GM23338 (cell line): ENCODE measurements around the gene IFT74. TPM values are rescaled to one million over a fixed set of nuclear protein-coding genes. Genes with fewer than 3 reads are reported as not detected.
A peak's percentile ranks its signal among the peaks of the same experiment; 100 is the strongest.

Source experiments
- ATAC-seq: fragments of 200-7000 bp; cut with Tn5 transposase; 3 replicates; pipeline ENCODE4 v1.9.1; 2020
- DNase-seq: peaks from one replicate; pipeline ENCODE4 v3.0.0-alpha.2; 2015; ENCODE audit warnings: low spot score
- H2AFZ ChIP-seq: fragments of 200-600 bp; sonication (generic); 2 replicates; pipeline ENCODE4 v1.8.0; 2016; ENCODE audit warnings: antibody characterized with exemption, mild to moderate bottlenecking, moderate library complexity
- H3F3A ChIP-seq: fragments of 200-600 bp; sonication (generic); replicated peaks from 2 replicates; pipeline ENCODE4 v1.8.0; 2017; ENCODE audit warnings: antibody characterized with exemption, mixed run types, low read depth
- H3K27ac ChIP-seq: fragments of 200-600 bp; sonication (generic); 2 replicates; pipeline ENCODE4 v1.6.1; 2016; ENCODE audit warnings: low read depth
- H3K27me3 ChIP-seq: fragments of 200-600 bp; sonication (generic); 2 replicates; pipeline ENCODE4 v1.8.0; 2016; ENCODE audit warnings: mild to moderate bottlenecking, mixed run types, moderate library complexity; ENCODE audit not compliant: insufficient read depth
- H3K36me3 ChIP-seq: fragments of 200-600 bp; sonication (generic); 2 replicates; pipeline ENCODE4 v1.8.0; 2016; ENCODE audit warnings: mild to moderate bottlenecking; ENCODE audit not compliant: insufficient read depth
- H3K4me1 ChIP-seq: fragments of 200-600 bp; sonication (generic); 2 replicates; pipeline ENCODE4 v1.8.0; 2016; ENCODE audit warnings: mild to moderate bottlenecking, moderate library complexity; ENCODE audit not compliant: insufficient read depth
- H3K4me2 ChIP-seq: fragments of 200-600 bp; sonication (generic); 2 replicates; pipeline ENCODE4 v1.7.1; 2017; ENCODE audit warnings: mixed run types
- H3K4me3 ChIP-seq: fragments of 200-600 bp; sonication (generic); 2 replicates; pipeline ENCODE4 v1.6.1; 2016; ENCODE audit warnings: mixed run types
- H3K79me2 ChIP-seq: fragments of 200-600 bp; sonication (generic); replicated peaks from 2 replicates; pipeline ENCODE4 v1.8.0; 2017; ENCODE audit warnings: mild to moderate bottlenecking; ENCODE audit not compliant: insufficient read depth
- H3K9me2 ChIP-seq: fragments of 200-600 bp; sonication (generic); 2 replicates; pipeline ENCODE4 v1.8.0; 2017; ENCODE audit not compliant: insufficient read depth
- H4K20me1 ChIP-seq: fragments of 200-600 bp; sonication (generic); replicated peaks from 2 replicates; pipeline ENCODE4 v1.8.0; 2017; ENCODE audit warnings: mild to moderate bottlenecking; ENCODE audit not compliant: insufficient read depth
- H3K27ac Mint-ChIP-seq: 2 replicates; pipeline ENCODE4 v1.8.0; 2020; ENCODE audit warnings: inconsistent platforms, mild to moderate bottlenecking, moderate library complexity, mixed read lengths
- H3K27me3 Mint-ChIP-seq: 3 replicates; pipeline ENCODE4 v1.8.0; 2022; ENCODE audit warnings: low read depth, mild to moderate bottlenecking, moderate library complexity, mixed read lengths, inconsistent platforms; ENCODE audit not compliant: insufficient read depth, poor library complexity
- H3K36me3 Mint-ChIP-seq: 3 replicates; pipeline ENCODE4 v1.8.0; 2021; ENCODE audit warnings: low read depth, mild to moderate bottlenecking, inconsistent platforms, moderate library complexity, mixed read lengths
- H3K4me1 Mint-ChIP-seq: 3 replicates; pipeline ENCODE4 v1.8.0; 2020; ENCODE audit warnings: mild to moderate bottlenecking, inconsistent platforms, mixed read lengths
- H3K4me3 Mint-ChIP-seq: 3 replicates; pipeline ENCODE4 v1.8.0; 2021; ENCODE audit warnings: moderate library complexity, mild to moderate bottlenecking, inconsistent platforms, mixed read lengths
- H3K9me3 Mint-ChIP-seq: 3 replicates; pipeline ENCODE4 v1.8.0; 2020; ENCODE audit warnings: moderate library complexity, mild to moderate bottlenecking, inconsistent platforms, mixed read lengths
- CREB1 ChIP-seq: fragments of 250-450 bp; sonication (Bioruptor Pico); IDR thresholded peaks from 2 replicates; pipeline ENCODE4 v1.5.0; 2020; ENCODE audit warnings: low read depth, mild to moderate bottlenecking, moderate library complexity
- EZH2 ChIP-seq: fragments of 200-600 bp; sonication (generic); IDR thresholded peaks from one replicate; pipeline ENCODE4 v1.8.0; 2017; ENCODE audit warnings: antibody characterized with exemption, mild to moderate bottlenecking, low read depth; ENCODE audit not compliant: unreplicated experiment
- EZH2phosphoT487 ChIP-seq: fragments of 200-600 bp; sonication (generic); IDR thresholded peaks from one replicate; pipeline ENCODE4 v1.8.1; 2018; ENCODE audit warnings: antibody characterized with exemption; ENCODE audit not compliant: unreplicated experiment
- JUNB ChIP-seq: IDR thresholded peaks from one replicate; pipeline ENCODE4 v1.6.1; 2016; ENCODE audit warnings: antibody characterized with exemption; ENCODE audit not compliant: unreplicated experiment
- NANOG ChIP-seq: IDR thresholded peaks from 2 replicates; pipeline ENCODE4 v1.6.1; 2016; ENCODE audit warnings: antibody characterized with exemption, borderline replicate concordance
- POLR2AphosphoS5 ChIP-seq: IDR thresholded peaks from 2 replicates; pipeline ENCODE4 v1.6.1; 2016; ENCODE audit warnings: antibody characterized with exemption, low read depth
- STAT1 ChIP-seq: IDR thresholded peaks from one replicate; pipeline ENCODE4 v1.6.1; 2016; ENCODE audit warnings: antibody characterized with exemption; ENCODE audit not compliant: unreplicated experiment
- ZNF114 ChIP-seq: fragments of 250-450 bp; sonication (Bioruptor Pico); IDR thresholded peaks from 2 replicates; pipeline ENCODE4 v1.5.0; 2020; ENCODE audit warnings: mild to moderate bottlenecking, moderate library complexity
- ZNF331 ChIP-seq: fragments of 250-450 bp; sonication (Bioruptor Pico); IDR thresholded peaks from 2 replicates; pipeline ENCODE4 v1.5.0; 2020; ENCODE audit warnings: low read depth, mild to moderate bottlenecking, moderate library complexity
- ZNF462 ChIP-seq: fragments of 250-450 bp; sonication (Bioruptor Pico); IDR thresholded peaks from 2 replicates; pipeline ENCODE4 v1.5.0; 2020; ENCODE audit warnings: mild to moderate bottlenecking, moderate library complexity
- polyA plus RNA-seq: library from polyadenylated mRNA; unstranded; fragments of >200 nt; fragmentation: Nextera tagmentation; extraction: Ambion mirVana; gene quantifications from 2 replicates; pipeline ENCODE4 v1.2.1, GENCODE V29; 2016
- total RNA-seq: library from RNA; depleted of rRNA; stranded (reverse); fragments of >200 nt; shearing (Covaris generic); gene quantifications from 2 replicates; pipeline ENCODE4 v1.2.3, GENCODE V29; 2014
- TF ChIP-seq, protein P1 (sequence below): IDR thresholded peaks from one replicate; pipeline ENCODE4 v1.6.1; 2018; ENCODE audit warnings: antibody characterized with exemption; ENCODE audit not compliant: unreplicated experiment
- TF ChIP-seq, protein P2 (sequence below), 2 experiments: fragments of 200-600 bp in 1 of 2; sonication (generic) in 1 of 2; conservative IDR thresholded peaks; 2 replicates each; pipeline versions ENCODE4 v1.5.1 to v1.6.1; 2016 to 2017; ENCODE audit warnings: antibody characterized with exemption in 2 of 2, low read depth in 2 of 2, mild to moderate bottlenecking in 2 of 2, moderate library complexity in 1 of 2
- TF ChIP-seq, protein P3 (sequence below): IDR thresholded peaks from 2 replicates; pipeline ENCODE4 v1.6.1; 2016; ENCODE audit warnings: antibody characterized with exemption

IFT74 gene
- total and polyA plus RNA-seq, 2 experiments from 2014 or later, result 14.6 to 30.0 TPM

GRCh38 chr9:26935847-26936246 lies 20.4 kb upstream of the IFT74 start:
- Histone ChIP-seq H4K20me1 (peaks cover 14% of the 10 kb centered on the region), H3K9me2 (no peaks in the 10 kb centered on the region), H3K4me3 (no peak overlapping the region), H3K36me3 (0 out of 2 replicates have a peak, but pooled peaks cover 4% of the 10 kb centered on the region), H3F3A (no peaks in the 10 kb centered on the region), H3K27me3 (no peaks in the 10 kb centered on the region), H3K79me2 (peaks cover 91% of the 10 kb centered on the region), H3K27ac (peak overlapping the region; percentile 75; the same call in 1 of the 2 replicates), H3K4me2 (no peak overlapping the region), H2AFZ (no peak overlapping the region), H3K4me1 (peaks cover 16% of the 10 kb centered on the region)
- Mint-ChIP-seq H3K4me3 (no peak overlapping the region), H3K9me3 (peaks cover 2% of the 10 kb centered on the region; the same call in 2 of the 3 replicates), H3K27ac (peak overlapping the region; percentile 94; the same call in 1 of the 2 replicates), H3K4me1 (peaks cover 22% of the 10 kb centered on the region), H3K36me3 (peaks cover 19% of the 10 kb centered on the region; the same call in 2 of the 3 replicates), H3K27me3 (peaks cover 4% of the 10 kb centered on the region)
- ATAC-seq (no peak), DNase-seq (no peak)
- TF ChIP-seq EZH2phosphoT487 (no peak), EZH2 (no peak), ZNF462 (no peak), ZNF331 (CRISPR knock-in tag) (no peak), STAT1 (no peak), POLR2AphosphoS5 (no peak), NANOG (no peak), CREB1 (CRISPR knock-in tag) (no peak), ZNF114 (CRISPR knock-in tag) (no peak), JUNB (no peak)
- TF ChIP-seq, protein P1, sequence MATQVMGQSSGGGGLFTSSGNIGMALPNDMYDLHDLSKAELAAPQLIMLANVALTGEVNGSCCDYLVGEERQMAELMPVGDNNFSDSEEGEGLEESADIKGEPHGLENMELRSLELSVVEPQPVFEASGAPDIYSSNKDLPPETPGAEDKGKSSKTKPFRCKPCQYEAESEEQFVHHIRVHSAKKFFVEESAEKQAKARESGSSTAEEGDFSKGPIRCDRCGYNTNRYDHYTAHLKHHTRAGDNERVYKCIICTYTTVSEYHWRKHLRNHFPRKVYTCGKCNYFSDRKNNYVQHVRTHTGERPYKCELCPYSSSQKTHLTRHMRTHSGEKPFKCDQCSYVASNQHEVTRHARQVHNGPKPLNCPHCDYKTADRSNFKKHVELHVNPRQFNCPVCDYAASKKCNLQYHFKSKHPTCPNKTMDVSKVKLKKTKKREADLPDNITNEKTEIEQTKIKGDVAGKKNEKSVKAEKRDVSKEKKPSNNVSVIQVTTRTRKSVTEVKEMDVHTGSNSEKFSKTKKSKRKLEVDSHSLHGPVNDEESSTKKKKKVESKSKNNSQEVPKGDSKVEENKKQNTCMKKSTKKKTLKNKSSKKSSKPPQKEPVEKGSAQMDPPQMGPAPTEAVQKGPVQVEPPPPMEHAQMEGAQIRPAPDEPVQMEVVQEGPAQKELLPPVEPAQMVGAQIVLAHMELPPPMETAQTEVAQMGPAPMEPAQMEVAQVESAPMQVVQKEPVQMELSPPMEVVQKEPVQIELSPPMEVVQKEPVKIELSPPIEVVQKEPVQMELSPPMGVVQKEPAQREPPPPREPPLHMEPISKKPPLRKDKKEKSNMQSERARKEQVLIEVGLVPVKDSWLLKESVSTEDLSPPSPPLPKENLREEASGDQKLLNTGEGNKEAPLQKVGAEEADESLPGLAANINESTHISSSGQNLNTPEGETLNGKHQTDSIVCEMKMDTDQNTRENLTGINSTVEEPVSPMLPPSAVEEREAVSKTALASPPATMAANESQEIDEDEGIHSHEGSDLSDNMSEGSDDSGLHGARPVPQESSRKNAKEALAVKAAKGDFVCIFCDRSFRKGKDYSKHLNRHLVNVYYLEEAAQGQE, result no peak
- TF ChIP-seq, protein P2, sequence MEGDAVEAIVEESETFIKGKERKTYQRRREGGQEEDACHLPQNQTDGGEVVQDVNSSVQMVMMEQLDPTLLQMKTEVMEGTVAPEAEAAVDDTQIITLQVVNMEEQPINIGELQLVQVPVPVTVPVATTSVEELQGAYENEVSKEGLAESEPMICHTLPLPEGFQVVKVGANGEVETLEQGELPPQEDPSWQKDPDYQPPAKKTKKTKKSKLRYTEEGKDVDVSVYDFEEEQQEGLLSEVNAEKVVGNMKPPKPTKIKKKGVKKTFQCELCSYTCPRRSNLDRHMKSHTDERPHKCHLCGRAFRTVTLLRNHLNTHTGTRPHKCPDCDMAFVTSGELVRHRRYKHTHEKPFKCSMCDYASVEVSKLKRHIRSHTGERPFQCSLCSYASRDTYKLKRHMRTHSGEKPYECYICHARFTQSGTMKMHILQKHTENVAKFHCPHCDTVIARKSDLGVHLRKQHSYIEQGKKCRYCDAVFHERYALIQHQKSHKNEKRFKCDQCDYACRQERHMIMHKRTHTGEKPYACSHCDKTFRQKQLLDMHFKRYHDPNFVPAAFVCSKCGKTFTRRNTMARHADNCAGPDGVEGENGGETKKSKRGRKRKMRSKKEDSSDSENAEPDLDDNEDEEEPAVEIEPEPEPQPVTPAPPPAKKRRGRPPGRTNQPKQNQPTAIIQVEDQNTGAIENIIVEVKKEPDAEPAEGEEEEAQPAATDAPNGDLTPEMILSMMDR (conservative IDR thresholded peaks at IDR 0.05; ENCODE audit: low read depth in 2 of 2), result no peak
- TF ChIP-seq, protein P3, sequence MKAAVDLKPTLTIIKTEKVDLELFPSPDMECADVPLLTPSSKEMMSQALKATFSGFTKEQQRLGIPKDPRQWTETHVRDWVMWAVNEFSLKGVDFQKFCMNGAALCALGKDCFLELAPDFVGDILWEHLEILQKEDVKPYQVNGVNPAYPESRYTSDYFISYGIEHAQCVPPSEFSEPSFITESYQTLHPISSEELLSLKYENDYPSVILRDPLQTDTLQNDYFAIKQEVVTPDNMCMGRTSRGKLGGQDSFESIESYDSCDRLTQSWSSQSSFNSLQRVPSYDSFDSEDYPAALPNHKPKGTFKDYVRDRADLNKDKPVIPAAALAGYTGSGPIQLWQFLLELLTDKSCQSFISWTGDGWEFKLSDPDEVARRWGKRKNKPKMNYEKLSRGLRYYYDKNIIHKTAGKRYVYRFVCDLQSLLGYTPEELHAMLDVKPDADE, result no peak
